Measurements from ENCODE around the gene SYNE1. TPM values are rescaled to one million over a fixed set of nuclear protein-coding genes. Genes with fewer than 3 reads are reported as not detected.
"Not testable (repeated sequence)": the region's sequence is repeated elsewhere in the genome, so short reads cannot be mapped to it uniquely, and the experiment has no call there.

Gene SYNE1
- total and polyA plus RNA-seq, 8 donors, result 24.4 to 56.2 (median 49.2) TPM

GRCh38 chr6:152572338-152573088, 64.6 kb downstream of the SYNE1 start:
- DNase-seq, result no peak
- no peak for ATAC-seq
- H3K9me3 ChIP-seq, result no peaks in the 10 kb centered on the region
- no peaks in the 10 kb centered on the region for H3K27me3 ChIP-seq
- H3K4me3 ChIP-seq, result no peak overlapping the region
- TF ChIP-seq CTCF (IDR thresholded peaks at IDR 0.05), result no peak
- H3K36me3 ChIP-seq, result no peaks in the 10 kb centered on the region
- intact Hi-C loops (cut with DNase I), result no loop called here
- no peak for FAIRE-seq
- peaks cover 0 to 14% (median 10%) of the 10 kb centered on the region in 3 donors for H3K4me1 ChIP-seq
- WGBS, 2 donors, result 41 to 52% methylated on average over 7 of the region's 7 CpGs
- no peak overlapping the region for H3K27ac ChIP-seq

DNA sequence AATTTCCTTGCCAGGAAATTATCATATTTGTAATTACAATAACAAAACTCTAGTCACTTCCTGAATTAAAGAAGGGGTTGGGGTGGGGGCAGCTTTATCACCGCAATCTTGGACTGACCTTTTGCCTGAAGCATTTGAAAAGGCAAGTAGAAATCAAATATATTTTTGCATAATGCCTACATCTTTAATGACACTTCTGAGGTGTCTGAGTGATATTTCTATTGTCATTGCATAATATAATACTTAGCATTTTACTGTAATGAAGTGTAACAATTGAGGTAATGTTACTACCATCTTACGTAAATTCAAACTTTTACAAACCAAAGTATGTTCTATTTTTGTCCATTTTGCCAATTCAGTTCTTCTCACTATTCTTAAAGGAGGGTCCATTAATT, 65.2 kb downstream of the SYNE1 start:
- FAIRE-seq, result no peak
- no peak for ATAC-seq
- H3K4me1 ChIP-seq, result peaks cover 0 to 14% (median 10%) of the 10 kb centered on the region in 3 donors
- no peak overlapping the region for H3K27ac ChIP-seq
- H3K4me3 ChIP-seq, result no peak overlapping the region
- intact Hi-C loops (cut with DNase I), result no loop called here
- H3K27me3 ChIP-seq, result no peaks in the 10 kb centered on the region
- no peak for DNase-seq
- WGBS, 2 donors, result 79 to 90% methylated on average over 2 of the region's 2 CpGs
- H3K36me3 ChIP-seq, result no peaks in the 10 kb centered on the region
- H3K9me3 ChIP-seq, result no peaks in the 10 kb centered on the region
- TF ChIP-seq CTCF (IDR thresholded peaks at IDR 0.05), result no peak

GRCh38 chr6:152571089-152571488, 66.1 kb downstream of the SYNE1 start:
- FAIRE-seq (no peak), ATAC-seq (no peak), DNase-seq (no peak)
- 40 to 42% methylated on average over 1 of the region's 1 CpG for WGBS, 2 donors
- intact Hi-C loops (cut with DNase I), result no loop called here
- Histone ChIP-seq H3K9me3 (no peaks in the 10 kb centered on the region), H3K27ac (no peak overlapping the region), H3K36me3 (no peaks in the 10 kb centered on the region), H3K4me1 (peaks cover 0 to 8% (median 3%) of the 10 kb centered on the region in 3 donors), H3K27me3 (no peaks in the 10 kb centered on the region), H3K4me3 (no peak overlapping the region)
- no peak for TF ChIP-seq CTCF (IDR thresholded peaks at IDR 0.05)

GRCh38 chr6:152566103-152566875, 70.9 kb downstream of the SYNE1 start:
- no peaks in the 10 kb centered on the region for H3K9me3 ChIP-seq
- DNase-seq, result no peak
- no peak for TF ChIP-seq CTCF (IDR thresholded peaks at IDR 0.05)
- FAIRE-seq, result no peak
- H3K4me3 ChIP-seq, result no peak overlapping the region
- H3K27me3 ChIP-seq, result no peaks in the 10 kb centered on the region
- intact Hi-C loops (cut with DNase I), result no loop called here
- no peak for ATAC-seq
- no peaks in the 10 kb centered on the region for H3K4me1 ChIP-seq
- H3K27ac ChIP-seq, result no peak overlapping the region
- H3K36me3 ChIP-seq, result no peaks in the 10 kb centered on the region
- 35 to 49% methylated on average over 7 of the region's 7 CpGs for WGBS, 2 donors

- 60 to 76% methylated on average over 5 of the region's 5 CpGs for WGBS, 2 donors
- TF ChIP-seq CTCF (IDR thresholded peaks at IDR 0.05), result no peak
- FAIRE-seq, result no peak
- Histone ChIP-seq H3K27me3 (no peaks in the 10 kb centered on the region), H3K27ac (no peak overlapping the region), H3K4me1 (no peaks in the 10 kb centered on the region), H3K9me3 (no peaks in the 10 kb centered on the region), H3K36me3 (no peaks in the 10 kb centered on the region), H3K4me3 (no peak overlapping the region)
- no peak for DNase-seq
- intact Hi-C loops (cut with DNase I), result no loop called here
- ATAC-seq, result no peak
Measured at GRCh38 chr6:152563177-152563576, 74.0 kb downstream of the SYNE1 start.

DNA sequence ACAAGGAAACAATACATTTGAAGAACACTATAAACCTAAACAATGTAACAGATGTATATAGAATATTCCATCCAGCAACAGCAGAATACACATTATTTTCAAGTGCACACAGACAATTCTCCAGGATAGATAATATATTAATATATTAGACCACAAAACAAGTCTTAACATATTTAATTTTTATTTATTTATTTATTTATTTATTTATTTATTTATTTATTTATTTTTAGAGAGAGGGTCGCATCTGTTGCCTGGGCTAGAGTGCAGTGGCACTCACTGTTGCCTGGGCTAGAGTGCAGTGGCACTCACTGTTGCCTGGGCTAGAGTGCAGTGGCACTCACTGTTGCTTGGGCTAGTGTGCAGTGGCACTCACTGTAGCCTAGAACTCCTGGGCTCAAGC, 78.4 kb downstream of the SYNE1 start:
- H3K4me1 ChIP-seq, H3K27ac ChIP-seq, H3K36me3 ChIP-seq, ATAC-seq, DNase-seq, H3K27me3 ChIP-seq, FAIRE-seq, H3K4me3 ChIP-seq, H3K9me3 ChIP-seq: not testable (repeated sequence)
- intact Hi-C loops (cut with DNase I), result loop anchor here in 1 of 3 donors (10.0 kb wide), 1 partner anchor 86 kb away; no protein-coding TSS in a partner anchor
- 82 to 83% methylated on average over 1 of the region's 1 CpG for WGBS, 2 donors
